ENCODE results near the gene ALKBH5. TPM values are rescaled to one million over a fixed set of nuclear protein-coding genes. Genes with fewer than 3 reads are reported as not detected.

The ALKBH5 gene
- total and polyA plus RNA-seq, 9 of the 15 experiments (the other 6 are each of a cell fraction or from before 2014, with no cell fraction given): 11.4 to 70.0 (median 47.4) TPM

DNA sequence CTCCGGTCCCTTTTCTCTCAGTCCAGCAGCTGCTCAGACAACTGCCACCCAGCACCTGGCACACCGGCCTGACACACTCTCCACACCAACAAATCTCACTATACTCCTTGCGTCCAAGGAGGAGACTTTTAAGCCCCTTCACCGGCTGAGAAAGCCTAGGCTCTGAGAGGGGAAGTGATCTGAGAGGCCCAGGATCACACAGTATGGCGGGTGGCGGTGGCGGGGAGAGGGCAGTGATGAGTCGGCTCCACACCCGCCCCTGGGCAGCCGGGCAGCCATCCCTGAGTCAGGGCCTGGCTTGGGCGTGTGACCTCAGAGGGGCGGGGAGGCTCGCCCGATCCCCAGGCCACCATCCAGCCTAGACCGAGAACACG is 74.3 kb downstream of the ALKBH5 start (continued):
- TF ChIP-seq TFAP4 (CRISPR knock-in tag; IDR thresholded peaks at IDR 0.05; ENCODE audit: borderline replicate concordance) (peak; percentile 30; the same call in 1 of the 2 replicates), HNRNPK (IDR thresholded peaks at IDR 0.05; ENCODE audit: low read depth, low read length, poor library complexity, severe bottlenecking) (no peak), MBD2 (IDR thresholded peaks at IDR 0.05; ENCODE audit: borderline replicate concordance, low read depth) (no peak), ARNT (IDR thresholded peaks at IDR 0.05) (no peak), RAD51 (IDR thresholded peaks at IDR 0.05; ENCODE audit: borderline replicate concordance, low read depth) (no peak), CBX3 (IDR thresholded peaks at IDR 0.05; ENCODE audit: borderline replicate concordance in 1 of 2, low read length in 2 of 2) (no peak), ETV1 (tag; conservative IDR thresholded peaks at IDR 0.05; ENCODE audit: low read depth) (no peak), ZNF586 (CRISPR knock-in tag; conservative IDR thresholded peaks at IDR 0.05) (no peak), NR1H2 (CRISPR knock-in tag; IDR thresholded peaks at IDR 0.05) (no peak), YY1 (IDR thresholded peaks at IDR 0.05; ENCODE audit: borderline replicate concordance in 1 of 3, control insufficient read depth in 1 of 3, extremely low read depth in 1 of 3, insufficient read depth in 3 of 3, insufficient read length in 1 of 3, insufficient replicate concordance in 2 of 3, low read depth in 1 of 3, low read length in 2 of 3) (peak in 2 of 3 experiments; percentile 41 to 66), ZNF584 (CRISPR knock-in tag; IDR thresholded peaks at IDR 0.05; ENCODE audit: low read depth) (no peak), WHSC1 (IDR thresholded peaks at IDR 0.05; ENCODE audit: low read length) (no peak), GTF2E2 (tag; IDR thresholded peaks at IDR 0.05) (no peak), SRF (CRISPR knock-in tag; IDR thresholded peaks at IDR 0.05) (no peak), TBP (optimal IDR thresholded peaks at IDR 0.05; ENCODE audit: low read depth, low read length) (no peak), ZKSCAN3 (CRISPR knock-in tag; IDR thresholded peaks at IDR 0.05) (no peak), ZNF408 (CRISPR knock-in tag; IDR thresholded peaks at IDR 0.05; ENCODE audit: low read depth) (no peak), SMAD4 (CRISPR knock-in tag; conservative IDR thresholded peaks at IDR 0.05) (no peak), SLC30A9 (CRISPR knock-in tag; IDR thresholded peaks at IDR 0.05) (no peak), BHLHE40 (IDR thresholded peaks at IDR 0.05; ENCODE audit: low read length) (no peak), CCNT2 (IDR thresholded peaks at IDR 0.05; ENCODE audit: borderline replicate concordance, extremely low read depth, insufficient read length, low read depth, low read length) (peak; percentile 7), GABPA (tag; conservative IDR thresholded peaks at IDR 0.05; ENCODE audit: low read depth) (no peak), ZNF232 (CRISPR knock-in tag; IDR thresholded peaks at IDR 0.05) (no peak), STAT5B (CRISPR knock-in tag; IDR thresholded peaks at IDR 0.05) (no peak)
- TF ChIP-seq, protein P1, sequence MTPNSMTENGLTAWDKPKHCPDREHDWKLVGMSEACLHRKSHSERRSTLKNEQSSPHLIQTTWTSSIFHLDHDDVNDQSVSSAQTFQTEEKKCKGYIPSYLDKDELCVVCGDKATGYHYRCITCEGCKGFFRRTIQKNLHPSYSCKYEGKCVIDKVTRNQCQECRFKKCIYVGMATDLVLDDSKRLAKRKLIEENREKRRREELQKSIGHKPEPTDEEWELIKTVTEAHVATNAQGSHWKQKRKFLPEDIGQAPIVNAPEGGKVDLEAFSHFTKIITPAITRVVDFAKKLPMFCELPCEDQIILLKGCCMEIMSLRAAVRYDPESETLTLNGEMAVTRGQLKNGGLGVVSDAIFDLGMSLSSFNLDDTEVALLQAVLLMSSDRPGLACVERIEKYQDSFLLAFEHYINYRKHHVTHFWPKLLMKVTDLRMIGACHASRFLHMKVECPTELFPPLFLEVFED (CRISPR knock-in tag; conservative IDR thresholded peaks at IDR 0.05): no peak
- TF ChIP-seq, protein P2, sequence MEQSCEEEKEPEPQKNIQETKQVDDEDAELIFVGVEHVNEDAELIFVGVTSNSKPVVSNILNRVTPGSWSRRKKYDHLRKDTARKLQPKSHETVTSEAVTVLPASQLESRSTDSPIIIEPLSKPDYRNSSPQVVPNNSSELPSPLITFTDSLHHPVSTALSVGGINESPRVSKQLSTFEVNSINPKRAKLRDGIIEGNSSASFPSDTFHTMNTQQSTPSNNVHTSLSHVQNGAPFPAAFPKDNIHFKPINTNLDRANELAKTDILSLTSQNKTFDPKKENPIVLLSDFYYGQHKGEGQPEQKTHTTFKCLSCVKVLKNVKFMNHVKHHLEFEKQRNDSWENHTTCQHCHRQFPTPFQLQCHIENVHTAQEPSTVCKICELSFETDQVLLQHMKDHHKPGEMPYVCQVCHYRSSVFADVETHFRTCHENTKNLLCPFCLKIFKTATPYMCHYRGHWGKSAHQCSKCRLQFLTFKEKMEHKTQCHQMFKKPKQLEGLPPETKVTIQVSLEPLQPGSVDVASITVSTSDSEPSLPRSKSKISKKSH (CRISPR knock-in tag; IDR thresholded peaks at IDR 0.05): no peak
